DND-41 (cell line): ENCODE measurements around the gene LIG1.

ENCODE experiments used
- ATAC-seq: fragments of 200-7000 bp; cut with Tn5 transposase; 3 replicates; pipeline ENCODE4 v1.9.1; 2021; ENCODE audit warnings: low read depth; ENCODE audit not compliant: insufficient read depth
- DNase-seq: peaks from one replicate; pipeline ENCODE4 v3.0.0-alpha.2; 2020
- H2AFZ ChIP-seq: 2 replicates; pipeline ENCODE4 v1.6.0; 2012; ENCODE audit warnings: low read depth, low read length
- H3K27ac ChIP-seq: 2 replicates; pipeline ENCODE4 v1.5.1; 2012; ENCODE audit warnings: low read length, inconsistent platforms
- H3K27me3 ChIP-seq: fragments of 200-600 bp; sonication (generic); 2 replicates; pipeline ENCODE4 v1.6.0; 2012; ENCODE audit warnings: low read length, mild to moderate bottlenecking, inconsistent platforms; ENCODE audit not compliant: insufficient read depth, poor library complexity
- H3K36me3 ChIP-seq: 2 replicates; pipeline ENCODE4 v1.5.1; 2012; ENCODE audit warnings: low read length, inconsistent platforms; ENCODE audit not compliant: insufficient read depth
- H3K4me1 ChIP-seq: 2 replicates; pipeline ENCODE4 v1.5.1; 2012; ENCODE audit warnings: mild to moderate bottlenecking, low read length; ENCODE audit not compliant: insufficient read depth
- H3K4me2 ChIP-seq: 2 replicates; pipeline ENCODE4 v1.6.0; 2012; ENCODE audit warnings: mild to moderate bottlenecking, moderate library complexity, low read length, inconsistent platforms; ENCODE audit not compliant: insufficient read depth
- H3K4me3 ChIP-seq, 2 experiments: fragments of 200-600 bp in 1 of 2; shearing (Covaris generic) in 1 of 2; 2 replicates each; pipeline ENCODE4 v1.5.1; 2012 to 2016; ENCODE audit warnings: inconsistent platforms in 2 of 2, low read length in 2 of 2, mild to moderate bottlenecking in 2 of 2, low read depth in 1 of 2, moderate library complexity in 1 of 2
- H3K79me2 ChIP-seq: 2 replicates; pipeline ENCODE4 v1.6.0; 2012; ENCODE audit warnings: low read length, inconsistent platforms; ENCODE audit not compliant: insufficient read depth
- H3K9ac ChIP-seq: 2 replicates; pipeline ENCODE4 v1.6.0; 2012; ENCODE audit warnings: low read depth, mild to moderate bottlenecking, inconsistent platforms, low read length, moderate library complexity
- H3K9me3 ChIP-seq: 2 replicates; pipeline ENCODE4 v1.5.1; 2012; ENCODE audit warnings: low read length, moderate library complexity, mild to moderate bottlenecking, inconsistent platforms; ENCODE audit not compliant: insufficient read depth, severe bottlenecking
- H4K20me1 ChIP-seq: 2 replicates; pipeline ENCODE4 v1.6.0; 2012; ENCODE audit warnings: low read length; ENCODE audit not compliant: insufficient read depth
- EZH2 ChIP-seq: IDR thresholded peaks from 3 replicates; pipeline ENCODE4 v1.6.1; 2012; ENCODE audit warnings: borderline replicate concordance, low read depth, mild to moderate bottlenecking, moderate library complexity, low read length, inconsistent platforms; ENCODE audit not compliant: severe bottlenecking
- TF ChIP-seq, protein P1 (sequence below): IDR thresholded peaks from 2 replicates; pipeline ENCODE4 v1.5.1; 2012; ENCODE audit warnings: borderline replicate concordance, low read length, moderate library complexity, mild to moderate bottlenecking; ENCODE audit not compliant: poor library complexity, severe bottlenecking; ENCODE audit errors: extremely low read depth

The LIG1 gene

GRCh38 chr19:48203222-48203793 lies 33.2 kb upstream of the LIG1 start:
- TF ChIP-seq, protein P1, sequence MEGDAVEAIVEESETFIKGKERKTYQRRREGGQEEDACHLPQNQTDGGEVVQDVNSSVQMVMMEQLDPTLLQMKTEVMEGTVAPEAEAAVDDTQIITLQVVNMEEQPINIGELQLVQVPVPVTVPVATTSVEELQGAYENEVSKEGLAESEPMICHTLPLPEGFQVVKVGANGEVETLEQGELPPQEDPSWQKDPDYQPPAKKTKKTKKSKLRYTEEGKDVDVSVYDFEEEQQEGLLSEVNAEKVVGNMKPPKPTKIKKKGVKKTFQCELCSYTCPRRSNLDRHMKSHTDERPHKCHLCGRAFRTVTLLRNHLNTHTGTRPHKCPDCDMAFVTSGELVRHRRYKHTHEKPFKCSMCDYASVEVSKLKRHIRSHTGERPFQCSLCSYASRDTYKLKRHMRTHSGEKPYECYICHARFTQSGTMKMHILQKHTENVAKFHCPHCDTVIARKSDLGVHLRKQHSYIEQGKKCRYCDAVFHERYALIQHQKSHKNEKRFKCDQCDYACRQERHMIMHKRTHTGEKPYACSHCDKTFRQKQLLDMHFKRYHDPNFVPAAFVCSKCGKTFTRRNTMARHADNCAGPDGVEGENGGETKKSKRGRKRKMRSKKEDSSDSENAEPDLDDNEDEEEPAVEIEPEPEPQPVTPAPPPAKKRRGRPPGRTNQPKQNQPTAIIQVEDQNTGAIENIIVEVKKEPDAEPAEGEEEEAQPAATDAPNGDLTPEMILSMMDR = no peak
- no peak for TF ChIP-seq EZH2
- ATAC-seq = no peak
- peak overlapping the region; percentile 90 for H2AFZ ChIP-seq

GRCh38 chr19:48196933-48197665 lies 27.0 kb upstream of the LIG1 start:
- H3K27me3 ChIP-seq = no peaks in the 10 kb centered on the region
- no peak overlapping the region for H3K27ac ChIP-seq
- H3K36me3 ChIP-seq = peaks cover 9% of the 10 kb centered on the region
- no peak overlapping the region for H3K4me3 ChIP-seq
- no peaks in the 10 kb centered on the region for H3K9me3 ChIP-seq
- TF ChIP-seq, protein P1 = no peak
- no peak for TF ChIP-seq EZH2
- H4K20me1 ChIP-seq = no peaks in the 10 kb centered on the region
- H3K4me1 ChIP-seq = peaks cover under 1% of the 10 kb centered on the region; the same call in 1 of the 2 replicates
- no peak overlapping the region for H3K9ac ChIP-seq
- DNase-seq (no peak), ATAC-seq (0 out of 3 replicates have a peak, but pooled peaks have one; percentile 16)
- H3K79me2 ChIP-seq = no peaks in the 10 kb centered on the region
- H3K4me2 ChIP-seq = no peak overlapping the region
- H2AFZ ChIP-seq = no peak overlapping the region

More at GRCh38 chr19:48203222-48203793, 33.2 kb upstream of the LIG1 start:
- peaks cover 30% of the 10 kb centered on the region for H3K79me2 ChIP-seq
- peaks cover 14% of the 10 kb centered on the region; the same call in 1 of the 2 replicates for H3K36me3 ChIP-seq
- no peak for DNase-seq
- H3K4me1 ChIP-seq = peaks cover 29% of the 10 kb centered on the region
- peak overlapping the region; percentile 68 to 76; a peak in 3 of 4 replicates for H3K4me3 ChIP-seq
- H3K4me2 ChIP-seq = peak overlapping the region; percentile 91
- no peaks in the 10 kb centered on the region for H4K20me1 ChIP-seq
- H3K9ac ChIP-seq = peak overlapping the region; percentile 68
- H3K27me3 ChIP-seq = no peaks in the 10 kb centered on the region
- H3K27ac ChIP-seq = peak overlapping the region; percentile 90
- no peaks in the 10 kb centered on the region for H3K9me3 ChIP-seq

GRCh38 chr19:48196321-48196763 lies 26.2 kb upstream of the LIG1 start:
- Histone ChIP-seq H3K79me2 (no peaks in the 10 kb centered on the region), H4K20me1 (no peaks in the 10 kb centered on the region)

More at GRCh38 chr19:48196321-48196763, 26.2 kb upstream of the LIG1 start:
- peaks cover 9% of the 10 kb centered on the region for H3K36me3 ChIP-seq
- H3K9ac ChIP-seq = no peak overlapping the region
- DNase-seq = no peak
- no peak overlapping the region for H3K27ac ChIP-seq
- H3K4me3 ChIP-seq = no peak overlapping the region
- H3K4me2 ChIP-seq = no peak overlapping the region
- H3K27me3 ChIP-seq = no peaks in the 10 kb centered on the region
- ATAC-seq = no peak
- no peak for TF ChIP-seq EZH2
- TF ChIP-seq, protein P1 = no peak
- no peak overlapping the region for H2AFZ ChIP-seq
- H3K9me3 ChIP-seq = no peaks in the 10 kb centered on the region
- H3K4me1 ChIP-seq = no peaks in the 10 kb centered on the region
